HG03025 (cell line): ENCODE measurements around the gene SYNGR1.

Experiments used
- ATAC-seq: cut with Tn5 transposase; IDR thresholded peaks from one replicate; pipeline ENCODE4 v1.9.1; 2021; ENCODE audit warnings: mild to moderate bottlenecking, moderate library complexity; ENCODE audit not compliant: unreplicated experiment, low FRiP score

SYNGR1 gene, protein sequence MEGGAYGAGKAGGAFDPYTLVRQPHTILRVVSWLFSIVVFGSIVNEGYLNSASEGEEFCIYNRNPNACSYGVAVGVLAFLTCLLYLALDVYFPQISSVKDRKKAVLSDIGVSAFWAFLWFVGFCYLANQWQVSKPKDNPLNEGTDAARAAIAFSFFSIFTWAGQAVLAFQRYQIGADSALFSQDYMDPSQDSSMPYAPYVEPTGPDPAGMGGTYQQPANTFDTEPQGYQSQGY

GRCh38 chr22:39349967-39350726, at the start of gene SYNGR1:
TSS of gene SYNGR1 (plus strand) at chr22:39349991. CDS start at chr22:39350011, 20 bp downstream.
- ATAC-seq: no peak

DNA sequence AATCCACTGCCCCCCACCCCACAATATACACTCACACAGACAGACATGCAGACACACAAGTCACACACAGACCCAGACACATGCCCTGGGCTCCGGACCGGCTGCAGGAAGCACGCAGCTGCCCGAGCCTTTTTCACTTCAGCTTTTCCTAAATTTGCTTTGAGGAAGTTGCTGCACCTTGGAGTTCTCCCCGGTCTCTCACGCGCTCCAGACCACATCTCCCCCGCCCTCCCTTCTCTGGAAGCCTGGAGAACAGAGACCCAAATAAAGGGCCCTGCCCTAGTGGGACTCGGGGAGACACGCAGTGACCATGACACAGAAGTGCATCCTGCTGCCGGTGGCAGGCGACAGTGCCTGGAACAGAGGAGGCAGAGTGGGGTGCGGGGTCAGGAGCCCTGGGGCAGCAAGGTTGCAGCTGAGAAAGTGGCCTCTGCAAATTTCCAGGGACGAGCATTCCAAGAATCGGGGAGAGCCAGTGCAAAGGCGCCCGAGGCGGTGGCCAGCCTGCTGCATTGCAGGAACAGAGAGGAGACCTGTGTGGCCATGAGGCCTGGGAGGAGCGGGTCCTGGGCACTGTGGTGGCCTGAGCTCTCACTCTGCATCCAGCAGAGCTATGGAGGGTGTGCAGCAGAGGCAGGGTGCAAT, 49.5 kb upstream of the SYNGR1 start:
- no peak for ATAC-seq

DNA sequence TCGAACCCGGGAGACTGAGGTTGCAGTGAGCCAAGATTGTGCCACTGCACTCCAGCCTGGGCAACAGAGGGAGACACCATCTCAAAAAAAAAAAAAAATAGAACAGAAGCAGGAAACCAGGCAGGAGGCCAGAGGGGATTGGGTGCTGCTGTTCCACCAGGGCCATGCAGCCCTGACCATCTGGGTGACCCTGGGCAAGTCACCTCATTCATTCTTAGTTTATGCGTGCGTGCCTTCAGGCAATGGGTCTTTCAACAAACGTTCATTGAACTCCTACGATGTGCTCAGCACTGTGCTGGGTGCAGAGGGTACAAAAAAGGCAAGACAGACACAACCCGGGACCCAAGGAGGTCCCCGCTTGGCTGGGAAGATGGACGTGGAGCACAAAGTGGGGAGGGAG, 48.7 kb upstream of the SYNGR1 start:
- no peak for ATAC-seq

DNA sequence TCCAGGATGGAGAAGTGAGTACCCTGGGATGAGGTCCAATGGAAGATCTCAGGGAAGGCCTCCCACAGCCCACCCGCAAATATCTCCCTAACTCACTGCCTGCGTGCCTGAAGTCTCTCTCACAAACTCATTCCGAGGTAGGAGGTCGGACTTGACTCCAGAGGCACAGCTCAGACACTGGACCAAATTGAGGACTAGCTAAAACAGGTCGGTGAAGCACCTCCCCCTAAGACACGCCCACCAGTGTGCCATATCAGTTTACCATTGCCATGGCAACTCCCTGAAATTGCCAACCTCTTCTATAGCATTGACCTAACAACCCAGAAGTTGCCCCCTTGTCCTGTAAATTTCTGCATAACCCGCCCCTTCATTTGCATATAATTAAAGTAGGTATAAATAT, 47.9 kb upstream of the SYNGR1 start:
- ATAC-seq: no peak

DNA sequence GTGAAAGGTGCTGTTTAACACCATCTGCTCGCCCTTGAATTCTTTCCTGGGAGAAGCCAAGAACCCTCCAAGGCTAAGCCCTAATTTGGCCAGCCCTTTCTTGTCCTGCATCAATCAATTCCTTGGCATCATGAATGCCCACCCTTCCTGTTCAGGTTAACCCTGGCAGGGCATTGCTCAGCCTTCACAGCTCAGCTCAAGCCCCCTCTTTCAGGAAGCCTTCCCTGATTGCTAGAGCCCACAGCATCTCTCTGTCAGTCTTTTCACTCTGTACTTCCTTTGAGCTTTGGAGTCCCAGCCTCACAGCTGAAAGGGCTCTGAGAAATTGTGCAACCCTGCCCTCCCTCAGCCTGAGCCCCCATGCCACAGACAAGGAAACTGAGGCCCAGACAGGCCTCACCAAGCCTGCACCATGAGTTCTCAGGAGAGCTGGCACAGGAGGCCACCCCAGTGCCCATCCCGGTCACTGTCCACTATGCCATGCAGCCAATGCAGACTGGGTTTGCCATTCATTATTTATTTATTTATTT, 47.3 kb upstream of the SYNGR1 start:
- no peak for ATAC-seq

DNA sequence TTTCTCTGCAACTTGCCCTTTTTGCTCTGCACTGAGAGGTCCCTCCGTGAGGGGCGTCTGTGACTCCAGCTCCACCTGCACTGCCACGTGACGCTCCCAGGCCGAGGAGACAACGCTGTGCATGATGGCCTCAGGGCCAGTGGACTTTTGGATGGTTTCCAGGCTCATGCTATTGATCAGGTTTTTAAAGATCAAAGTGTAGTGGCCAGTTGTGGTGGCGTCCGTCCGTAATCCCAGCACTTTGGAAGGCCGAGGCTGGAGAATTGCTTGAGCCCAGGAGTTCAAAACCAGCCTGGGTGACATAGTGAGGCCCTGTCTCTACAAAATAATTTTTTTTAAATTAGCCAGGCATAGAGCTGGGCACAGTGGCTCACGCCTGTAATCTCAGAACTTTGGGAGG, 46.4 kb upstream of the SYNGR1 start:
- no peak for ATAC-seq

- no peak for ATAC-seq
Observed at GRCh38 chr22:39303892-39304671, 45.7 kb upstream of the SYNGR1 start.

DNA sequence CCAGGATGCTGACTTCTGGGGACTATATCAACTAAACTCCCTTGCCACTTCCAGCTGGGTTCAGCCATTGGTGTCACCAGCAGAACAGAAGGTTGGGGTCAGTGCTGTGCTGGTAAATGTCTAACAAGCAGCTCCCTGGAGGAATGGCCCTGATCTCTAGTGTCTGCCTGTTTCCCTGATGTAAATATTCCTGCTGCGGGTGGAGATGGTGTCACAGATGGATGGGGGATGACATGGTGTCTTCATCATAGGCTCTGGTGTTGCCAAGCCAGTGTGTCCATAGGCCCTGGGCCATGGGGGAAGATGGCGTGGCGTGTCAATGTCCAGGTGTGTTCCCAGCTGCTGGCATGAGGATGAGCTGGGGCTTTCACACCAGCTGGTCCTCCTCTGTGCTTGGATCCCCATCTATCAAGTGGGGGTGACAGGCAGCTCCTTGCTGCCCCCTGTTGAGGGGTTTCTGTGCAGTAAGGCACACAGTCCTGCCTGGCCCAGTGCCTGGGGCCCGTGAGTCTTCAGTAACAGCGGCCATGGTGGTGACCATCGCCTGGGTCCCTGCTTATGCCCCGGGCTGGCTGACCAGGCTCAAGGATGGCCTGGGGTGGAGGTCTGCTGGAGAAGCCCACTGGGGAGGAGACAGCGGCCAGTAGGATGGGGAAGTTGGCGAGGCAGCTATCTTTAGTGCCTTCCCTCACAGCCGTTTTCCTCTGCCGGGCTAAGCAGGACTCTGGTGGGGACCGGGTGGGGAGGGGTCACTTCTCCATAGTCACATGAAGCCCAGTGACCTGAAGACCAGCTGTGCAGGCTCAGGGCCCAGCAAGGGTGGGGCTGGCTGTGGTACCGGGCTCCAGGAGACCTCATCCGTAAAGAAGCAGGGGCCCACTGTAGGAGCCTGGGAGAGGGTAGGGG, 43.1 kb upstream of the SYNGR1 start:
- ATAC-seq: no peak

DNA sequence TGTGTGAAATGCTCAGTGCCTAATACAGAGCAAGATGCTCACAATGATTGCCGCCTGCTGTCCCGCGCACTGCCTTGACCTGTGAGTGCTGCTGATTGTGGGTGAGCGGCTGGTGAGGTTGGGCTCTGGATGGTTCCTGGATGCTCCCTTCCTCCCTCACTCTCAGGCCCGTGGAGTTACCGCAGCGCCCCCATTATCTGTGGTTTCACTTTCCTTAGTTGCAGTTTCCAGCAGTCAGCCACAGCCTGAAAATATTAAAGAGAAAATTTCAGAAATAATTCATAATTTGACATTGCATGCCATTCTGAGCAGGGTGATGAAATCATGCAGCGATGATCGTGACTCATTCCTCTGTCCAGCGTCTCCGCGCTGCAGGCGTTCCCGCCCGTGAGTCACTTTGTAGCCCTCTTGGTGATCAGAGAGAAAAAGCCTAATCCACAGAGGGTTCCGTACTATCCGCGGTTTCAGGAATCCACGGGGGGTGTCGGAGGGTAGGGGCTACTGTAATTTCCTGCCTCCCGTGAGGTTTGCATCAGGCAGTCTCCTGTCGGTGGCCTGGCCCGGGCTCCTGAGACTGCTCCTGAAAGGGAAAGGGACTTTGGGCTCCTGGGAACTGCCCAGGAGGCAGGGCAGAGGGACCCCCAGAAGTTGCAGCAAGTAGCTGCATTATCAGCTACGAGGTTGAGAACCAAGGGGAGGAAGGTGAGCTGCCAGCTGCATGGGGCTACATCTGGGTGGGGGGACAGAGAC, 41.0 kb upstream of the SYNGR1 start:
- no peak for ATAC-seq

DNA sequence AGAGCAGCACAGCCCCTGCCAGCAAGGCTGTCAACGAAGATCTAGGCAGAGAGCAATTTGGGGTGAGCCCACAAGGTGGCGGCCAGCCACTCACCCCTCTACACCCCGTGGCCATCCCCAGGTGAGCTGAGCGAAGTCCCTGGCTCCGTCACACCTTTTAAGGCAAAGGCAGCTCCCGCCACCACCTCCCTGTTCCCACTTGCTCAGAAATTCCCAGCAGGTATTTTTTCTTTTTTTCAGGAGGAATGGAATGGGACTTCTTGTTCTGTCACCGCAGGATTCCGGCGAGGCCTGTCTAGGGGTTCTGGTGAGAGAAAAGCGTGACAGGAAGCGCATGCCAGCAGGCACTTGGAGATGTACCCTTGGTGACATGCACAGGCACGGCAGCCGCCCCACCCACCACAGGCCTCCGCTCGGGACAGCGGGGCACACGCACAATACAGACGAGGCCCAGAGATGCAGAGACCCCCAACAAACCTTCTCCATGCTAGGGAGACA, 40.4 kb upstream of the SYNGR1 start:
- ATAC-seq: no peak

GRCh38 chr22:39309881-39310714, 39.7 kb upstream of the SYNGR1 start:
- no peak for ATAC-seq

GRCh38 chr22:39311592-39312400, 38.0 kb upstream of the SYNGR1 start:
- no peak for ATAC-seq

DNA sequence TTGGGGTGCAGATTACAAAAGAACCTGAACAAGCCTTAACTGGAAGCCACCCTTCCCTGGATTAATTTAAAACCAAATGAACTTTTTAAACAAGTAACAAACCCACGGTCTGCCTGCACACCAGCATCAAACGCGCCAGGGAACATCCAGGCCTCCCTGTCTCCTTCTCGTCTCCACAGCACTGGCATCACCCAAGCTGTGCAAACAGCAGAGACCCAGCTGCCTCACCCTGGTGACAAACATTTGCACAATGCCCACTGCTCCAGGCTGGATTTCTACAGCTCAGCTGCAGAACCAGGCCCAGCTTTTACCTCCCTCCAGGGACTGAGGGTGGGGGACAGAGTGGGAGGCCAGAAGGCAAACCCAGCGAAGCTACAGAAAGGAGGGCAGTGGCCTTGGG, 37.4 kb upstream of the SYNGR1 start:
- no peak for ATAC-seq

GRCh38 chr22:39313258-39314001, 36.4 kb upstream of the SYNGR1 start:
- ATAC-seq: no peak

DNA sequence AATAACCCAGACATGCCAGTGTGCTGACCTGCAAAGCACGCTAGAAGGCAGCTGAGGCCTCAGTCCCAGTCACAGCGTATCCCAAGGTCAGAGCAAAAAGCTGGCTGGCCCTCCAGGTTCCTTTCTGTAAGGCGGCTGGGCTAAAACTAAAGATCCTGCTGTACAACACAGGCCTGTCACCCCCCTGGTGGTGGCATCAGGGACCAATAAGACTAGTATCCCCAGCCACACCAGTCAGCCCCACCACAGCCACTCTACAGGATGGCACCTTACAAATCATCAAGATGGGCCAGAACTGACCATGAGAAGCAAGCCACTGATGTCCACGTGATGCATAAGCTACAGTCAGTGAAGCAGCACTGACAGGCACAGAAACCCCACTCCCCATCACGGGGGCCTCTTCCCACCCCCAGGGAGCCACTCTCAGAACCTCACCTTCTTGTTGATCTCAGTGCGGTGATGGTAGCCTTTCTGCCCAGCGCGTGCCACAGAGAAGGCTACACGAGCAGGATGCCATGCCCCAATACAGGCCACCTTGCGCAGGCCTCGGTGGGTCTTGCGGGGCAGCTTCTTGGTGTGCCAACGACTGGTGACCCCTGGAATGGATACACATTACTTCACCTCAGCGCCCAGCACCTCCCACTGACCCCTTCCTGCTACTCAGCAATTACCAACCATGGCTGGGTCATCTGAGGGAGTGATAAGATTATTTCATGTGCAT, 35.4 kb upstream of the SYNGR1 start:
- ATAC-seq: no peak

- no peak for ATAC-seq
Observed at GRCh38 chr22:39315389-39315788, 34.4 kb upstream of the SYNGR1 start.
